GM19023 (cell line): Measurements from ENCODE around the gene PCDHB4.
"Not testable (repeated sequence)": the region's sequence is repeated elsewhere in the genome, so short reads cannot be mapped to it uniquely, and the experiment has no call there.

Experiments used
- ATAC-seq: cut with Tn5 transposase; IDR thresholded peaks from one replicate; pipeline ENCODE4 v1.9.1; 2021; ENCODE audit warnings: mild to moderate bottlenecking, moderate library complexity; ENCODE audit not compliant: unreplicated experiment

PCDHB4 gene

DNA sequence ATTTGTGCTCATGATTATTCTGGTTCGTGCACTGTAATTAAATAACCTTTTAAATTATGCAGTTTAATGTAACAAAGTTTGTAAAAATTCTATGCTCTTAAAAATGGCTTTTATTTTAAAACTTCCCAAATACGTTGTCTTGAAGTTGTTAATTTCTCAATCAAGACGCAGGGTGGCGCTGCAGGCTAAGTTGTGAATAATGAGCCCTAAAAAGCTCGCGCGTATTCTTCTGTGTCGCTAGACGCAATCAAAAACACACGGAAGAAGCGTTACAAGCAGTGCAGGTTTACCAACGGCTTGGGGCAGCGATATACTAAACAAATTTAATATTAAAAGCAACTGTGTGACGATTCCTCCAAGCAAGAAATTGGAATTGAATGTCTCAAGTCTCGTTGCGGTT, at the start of gene PCDHB4:
Gene PCDHB4 (plus strand): TSS at position 256 of the 400 bp plus-strand sequence. CDS start 181 bp downstream, outside the sequence.
- no peak for ATAC-seq

DNA sequence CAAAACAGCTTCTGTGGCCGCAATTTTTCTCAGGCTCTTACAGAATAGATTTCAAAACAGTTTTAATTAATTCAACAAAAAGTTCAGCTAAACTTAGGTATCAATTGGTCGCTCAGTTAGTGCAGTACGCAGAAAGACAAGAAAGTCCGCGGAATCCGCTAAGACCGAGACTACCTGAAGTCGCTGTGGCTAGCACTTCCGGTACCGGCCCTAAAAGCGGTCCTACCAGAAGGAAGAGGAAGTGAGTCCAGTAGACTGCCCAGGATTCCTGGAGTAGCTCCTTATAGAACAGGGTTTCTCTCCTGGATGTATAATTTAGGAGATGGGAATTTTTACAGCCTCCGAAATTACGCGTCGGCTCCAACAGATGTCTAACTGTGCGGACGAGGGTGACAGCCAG, 43.8 kb upstream of the PCDHB4 start:
- no peak for ATAC-seq

DNA sequence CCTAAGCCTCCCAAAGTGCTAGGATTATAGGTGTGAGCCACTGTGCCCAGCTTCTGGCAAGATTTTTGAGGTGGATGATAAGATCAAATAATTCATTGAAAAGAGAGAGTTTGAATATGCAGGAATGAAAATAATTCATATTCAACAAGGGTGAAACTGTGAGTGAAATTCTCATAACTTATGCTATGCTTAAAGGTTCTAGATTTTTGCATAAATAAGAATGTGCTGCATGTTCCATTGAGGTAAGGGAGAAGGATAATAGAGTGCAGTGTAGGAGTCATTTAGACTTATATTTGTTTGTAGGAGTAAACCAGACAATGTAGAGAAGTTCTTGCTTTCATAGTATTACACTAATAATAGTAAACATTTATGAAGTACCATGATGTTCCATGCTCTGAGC, 39.4 kb upstream of the PCDHB4 start:
- no peak for ATAC-seq

DNA sequence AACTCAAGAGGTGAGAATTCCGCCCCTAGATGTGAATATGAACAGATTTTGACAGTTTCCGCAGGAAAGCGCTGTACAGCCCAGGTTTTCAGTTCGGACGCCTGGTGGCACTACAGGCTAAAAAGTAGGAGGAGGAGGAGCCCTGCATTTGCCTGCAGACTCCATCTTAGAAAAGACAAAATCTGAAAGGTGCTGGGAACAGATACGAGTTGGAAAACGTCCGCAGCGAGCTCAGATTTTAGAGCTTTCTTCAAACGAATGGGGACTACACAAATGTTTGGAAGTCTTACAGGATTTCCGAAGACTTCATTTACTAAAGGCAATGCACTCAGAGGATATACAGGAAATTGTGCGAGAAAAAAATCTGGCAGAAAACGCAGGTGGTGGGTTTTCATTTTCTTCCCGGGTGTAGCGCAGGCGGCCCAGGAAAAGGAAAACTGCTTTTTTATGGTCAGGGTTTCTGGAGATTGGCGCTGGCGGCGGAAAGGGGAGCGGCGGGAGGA, 37.1 kb upstream of the PCDHB4 start:
- ATAC-seq: no peak

DNA sequence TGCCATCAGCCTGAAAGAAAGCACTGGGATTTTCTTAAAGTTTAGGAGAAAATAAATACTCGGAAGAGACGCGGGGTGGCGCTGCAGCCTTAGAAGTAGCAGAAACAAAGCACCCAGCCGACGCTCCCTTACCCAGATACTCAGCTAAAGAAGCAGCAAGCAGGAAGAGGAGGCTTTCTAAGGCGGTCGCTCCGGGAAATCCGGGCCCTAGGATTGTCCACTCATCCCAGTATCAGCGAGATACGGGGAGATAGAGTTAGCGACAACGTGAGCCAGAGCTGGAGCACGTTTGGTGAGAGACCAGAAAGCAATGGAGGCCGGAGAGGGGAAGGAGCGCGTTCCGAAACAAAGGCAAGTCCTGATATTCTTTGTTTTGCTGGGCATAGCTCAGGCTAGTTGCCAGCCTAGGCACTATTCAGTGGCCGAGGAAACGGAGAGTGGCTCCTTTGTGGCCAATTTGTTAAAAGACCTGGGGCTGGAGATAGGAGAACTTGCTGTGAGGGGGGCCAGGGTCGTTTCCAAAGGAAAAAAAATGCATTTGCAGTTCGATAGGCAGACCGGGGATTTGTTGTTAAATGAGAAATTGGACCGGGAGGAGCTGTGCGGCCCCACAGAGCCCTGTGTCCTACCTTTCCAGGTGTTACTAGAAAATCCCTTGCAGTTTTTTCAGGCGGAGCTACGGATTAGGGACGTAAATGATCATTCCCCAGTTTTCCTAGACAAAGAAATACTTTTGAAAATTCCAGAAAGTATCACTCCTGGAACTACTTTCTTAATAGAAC, 26.9 kb upstream of the PCDHB4 start, which contains the start of gene PCDHB2:
Gene PCDHB2 (plus strand): TSS at position 135 of the 782 bp plus-strand sequence. CDS start 176 bp downstream, at position 311.
- ATAC-seq: no peak

DNA sequence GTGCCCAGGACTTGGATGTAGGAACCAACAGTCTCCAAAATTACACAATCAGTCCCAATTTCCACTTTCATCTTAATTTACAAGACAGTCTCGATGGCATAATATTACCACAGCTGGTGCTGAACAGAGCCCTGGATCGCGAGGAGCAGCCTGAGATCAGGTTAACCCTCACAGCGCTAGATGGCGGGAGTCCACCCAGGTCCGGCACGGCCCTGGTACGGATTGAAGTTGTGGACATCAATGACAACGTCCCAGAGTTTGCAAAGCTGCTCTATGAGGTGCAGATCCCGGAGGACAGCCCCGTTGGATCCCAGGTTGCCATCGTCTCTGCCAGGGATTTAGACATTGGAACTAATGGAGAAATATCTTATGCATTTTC, 26.4 kb upstream of the PCDHB4 start:
- no peak for ATAC-seq

DNA sequence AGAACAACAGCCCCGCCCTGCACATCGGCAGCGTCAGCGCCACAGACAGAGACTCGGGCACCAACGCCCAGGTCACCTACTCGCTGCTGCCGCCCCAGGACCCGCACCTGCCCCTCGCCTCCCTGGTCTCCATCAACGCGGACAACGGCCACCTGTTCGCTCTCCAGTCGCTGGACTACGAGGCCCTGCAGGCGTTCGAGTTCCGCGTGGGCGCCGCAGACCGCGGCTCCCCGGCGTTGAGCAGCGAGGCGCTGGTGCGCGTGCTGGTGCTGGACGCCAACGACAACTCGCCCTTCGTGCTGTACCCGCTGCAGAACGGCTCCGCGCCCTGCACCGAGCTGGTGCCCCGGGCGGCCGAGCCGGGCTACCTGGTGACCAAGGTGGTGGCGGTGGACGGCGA, 25.4 kb upstream of the PCDHB4 start:
- not testable (repeated sequence) for ATAC-seq

DNA sequence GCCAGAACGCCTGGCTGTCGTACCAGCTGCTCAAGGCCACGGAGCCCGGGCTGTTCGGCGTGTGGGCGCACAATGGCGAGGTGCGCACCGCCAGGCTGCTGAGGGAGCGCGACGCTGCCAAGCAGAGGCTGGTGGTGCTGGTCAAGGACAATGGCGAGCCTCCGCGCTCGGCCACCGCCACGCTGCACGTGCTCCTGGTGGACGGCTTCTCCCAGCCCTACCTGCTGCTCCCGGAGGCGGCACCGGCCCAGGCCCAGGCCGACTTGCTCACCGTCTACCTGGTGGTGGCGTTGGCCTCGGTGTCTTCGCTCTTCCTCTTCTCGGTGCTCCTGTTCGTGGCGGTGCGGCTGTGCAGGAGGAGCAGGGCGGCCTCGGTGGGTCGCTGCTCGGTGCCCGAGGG, 25.0 kb upstream of the PCDHB4 start:
- ATAC-seq: not testable (repeated sequence)

DNA sequence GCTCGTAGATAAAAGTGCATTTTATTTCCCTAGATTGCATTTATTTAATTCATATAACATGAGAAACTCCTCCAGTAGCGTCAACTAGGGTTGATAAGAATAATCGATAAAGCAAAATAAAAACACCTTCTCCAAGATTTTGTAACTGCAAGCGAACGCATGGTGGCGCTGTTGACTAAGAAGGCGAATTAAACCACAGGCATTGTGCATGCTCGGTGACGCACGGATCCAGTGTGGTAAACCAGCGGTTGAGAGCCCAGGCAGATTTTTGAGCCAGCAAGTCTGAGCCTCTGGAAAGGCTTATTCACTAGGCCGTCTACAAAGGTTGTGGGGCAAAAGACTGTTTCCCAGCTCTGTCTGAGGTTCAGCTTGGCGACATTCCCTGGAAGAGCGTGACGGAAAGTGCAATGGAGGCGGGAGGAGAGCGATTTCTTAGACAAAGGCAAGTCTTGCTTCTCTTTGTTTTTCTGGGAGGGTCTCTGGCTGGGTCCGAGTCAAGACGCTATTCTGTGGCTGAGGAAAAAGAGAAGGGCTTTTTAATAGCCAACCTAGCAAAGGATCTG, 21.3 kb upstream of the PCDHB4 start, which contains the start of gene PCDHB3:
Gene PCDHB3 (plus strand): TSS at position 231 of the 563 bp plus-strand sequence. CDS start 177 bp downstream, at position 408.
- no peak for ATAC-seq

DNA sequence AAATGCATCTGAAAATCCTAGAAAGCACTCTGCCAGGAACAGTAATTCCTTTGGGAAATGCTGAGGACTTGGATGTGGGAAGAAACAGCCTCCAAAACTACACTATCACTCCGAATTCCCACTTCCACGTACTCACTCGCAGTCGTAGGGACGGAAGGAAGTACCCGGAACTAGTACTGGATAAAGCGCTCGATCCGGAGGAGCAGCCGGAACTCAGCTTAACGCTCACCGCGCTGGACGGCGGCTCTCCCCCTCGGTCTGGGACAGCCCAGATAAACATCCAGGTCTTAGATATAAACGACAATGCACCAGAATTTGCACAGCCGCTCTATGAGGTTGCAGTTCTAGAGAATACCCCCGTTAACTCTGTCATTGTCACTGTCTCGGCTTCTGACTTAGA, 20.6 kb upstream of the PCDHB4 start:
- ATAC-seq: no peak

DNA sequence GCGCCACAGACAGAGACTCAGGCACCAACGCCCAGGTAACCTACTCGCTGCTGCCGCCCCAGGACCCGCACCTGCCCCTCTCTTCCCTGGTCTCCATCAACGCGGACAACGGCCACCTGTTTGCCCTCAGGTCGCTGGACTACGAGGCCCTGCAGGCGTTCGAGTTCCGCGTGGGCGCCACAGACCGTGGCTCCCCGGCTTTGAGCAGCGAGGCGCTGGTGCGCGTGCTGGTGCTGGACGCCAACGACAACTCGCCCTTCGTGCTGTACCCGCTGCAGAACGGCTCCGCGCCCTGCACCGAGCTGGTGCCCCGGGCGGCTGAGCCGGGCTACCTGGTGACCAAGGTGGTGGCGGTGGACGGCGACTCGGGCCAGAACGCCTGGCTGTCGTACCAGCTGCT, 19.5 kb upstream of the PCDHB4 start:
- not testable (repeated sequence) for ATAC-seq

DNA sequence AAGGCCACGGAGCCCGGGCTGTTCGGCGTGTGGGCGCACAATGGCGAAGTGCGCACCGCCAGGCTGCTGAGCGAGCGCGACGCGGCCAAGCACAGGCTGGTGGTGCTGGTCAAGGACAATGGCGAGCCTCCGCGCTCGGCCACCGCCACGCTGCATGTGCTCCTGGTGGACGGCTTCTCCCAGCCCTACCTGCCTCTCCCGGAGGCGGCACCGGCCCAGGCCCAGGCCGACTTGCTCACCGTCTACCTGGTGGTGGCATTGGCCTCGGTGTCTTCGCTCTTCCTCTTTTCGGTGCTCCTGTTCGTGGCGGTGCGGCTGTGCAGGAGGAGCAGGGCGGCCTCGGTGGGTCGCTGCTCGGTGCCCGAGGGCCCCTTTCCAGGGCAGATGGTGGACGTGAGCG, 19.1 kb upstream of the PCDHB4 start:
- not testable (repeated sequence) for ATAC-seq

DNA sequence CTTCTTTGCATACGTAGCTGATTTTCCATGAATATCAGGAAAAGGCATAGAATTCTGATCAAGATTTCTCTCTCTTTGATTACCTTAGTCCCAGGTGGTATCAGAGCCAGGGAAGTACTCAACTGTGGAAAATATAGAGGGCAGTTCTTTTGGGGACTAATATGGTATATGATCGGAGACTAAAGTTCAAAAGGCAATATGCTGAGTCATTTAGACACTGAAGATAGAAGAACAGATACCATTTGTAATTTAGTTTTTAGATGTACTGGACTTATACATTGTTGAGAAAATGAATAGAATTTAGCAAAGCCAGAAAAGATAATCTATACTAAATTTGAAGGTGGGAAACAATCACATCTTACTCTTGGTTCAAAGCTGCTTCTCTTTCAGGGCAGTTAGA, 16.3 kb upstream of the PCDHB4 start:
- ATAC-seq: no peak

DNA sequence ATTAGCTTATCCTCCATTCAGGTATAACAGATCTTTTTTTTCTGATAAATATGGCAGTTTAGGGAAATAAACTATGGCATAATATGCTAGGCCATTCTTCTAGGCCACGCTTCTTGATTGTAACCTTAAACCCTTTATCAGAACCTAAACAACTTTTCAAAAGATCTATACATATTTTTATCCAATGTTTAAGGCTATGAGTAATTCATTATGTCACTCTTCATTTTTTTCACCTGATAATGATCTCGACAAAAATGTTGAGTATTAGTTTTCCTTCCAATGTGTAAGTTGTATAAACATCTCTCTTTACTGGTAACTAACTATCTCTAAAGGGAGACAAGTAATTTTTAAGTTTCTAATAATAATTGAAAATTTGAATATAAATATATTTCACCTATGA, 2.4 kb upstream of the PCDHB4 start:
- no peak for ATAC-seq

DNA sequence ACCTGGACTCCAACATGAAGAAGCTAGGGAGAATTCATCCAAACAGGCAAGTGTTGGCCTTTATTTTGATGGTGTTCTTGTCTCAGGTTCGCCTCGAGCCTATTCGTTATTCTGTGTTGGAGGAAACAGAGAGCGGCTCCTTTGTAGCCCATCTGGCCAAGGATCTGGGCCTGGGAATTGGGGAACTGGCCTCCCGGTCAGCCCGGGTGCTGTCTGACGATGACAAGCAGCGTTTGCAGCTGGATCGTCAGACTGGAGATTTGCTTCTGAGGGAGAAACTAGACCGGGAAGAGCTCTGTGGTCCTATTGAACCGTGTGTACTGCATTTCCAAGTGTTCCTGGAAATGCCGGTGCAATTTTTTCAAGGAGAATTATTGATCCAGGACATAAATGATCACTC, 367 bp downstream of the PCDHB4 start:
- ATAC-seq: no peak

DNA sequence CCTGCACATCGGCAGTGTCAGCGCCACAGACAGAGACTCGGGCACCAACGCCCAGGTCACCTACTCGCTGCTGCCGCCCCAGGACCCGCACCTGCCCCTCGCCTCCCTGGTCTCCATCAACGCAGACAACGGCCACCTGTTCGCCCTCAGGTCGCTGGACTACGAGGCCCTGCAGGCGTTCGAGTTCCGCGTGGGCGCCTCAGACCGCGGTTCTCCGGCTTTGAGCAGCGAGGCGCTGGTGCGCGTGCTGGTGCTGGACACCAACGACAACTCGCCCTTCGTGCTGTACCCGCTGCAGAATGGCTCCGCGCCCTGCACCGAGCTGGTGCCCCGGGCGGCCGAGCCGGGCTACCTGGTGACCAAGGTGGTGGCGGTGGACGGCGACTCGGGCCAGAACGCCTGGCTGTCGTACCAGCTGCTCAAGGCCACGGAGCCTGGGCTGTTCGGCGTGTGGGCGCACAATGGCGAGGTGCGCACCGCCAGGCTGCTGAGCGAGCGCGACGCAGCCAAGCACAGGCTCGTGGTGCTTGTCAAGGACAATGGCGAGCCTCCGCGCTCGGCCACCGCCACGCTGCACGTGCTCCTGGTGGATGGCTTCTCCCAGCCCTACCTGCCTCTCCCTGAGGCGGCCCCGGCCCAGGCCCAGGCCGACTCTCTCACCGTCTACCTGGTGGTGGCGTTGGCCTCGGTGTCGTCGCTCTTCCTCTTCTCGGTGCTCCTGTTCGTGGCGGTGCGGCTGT, 1.9 kb downstream of the PCDHB4 start:
- ATAC-seq: not testable (repeated sequence)

DNA sequence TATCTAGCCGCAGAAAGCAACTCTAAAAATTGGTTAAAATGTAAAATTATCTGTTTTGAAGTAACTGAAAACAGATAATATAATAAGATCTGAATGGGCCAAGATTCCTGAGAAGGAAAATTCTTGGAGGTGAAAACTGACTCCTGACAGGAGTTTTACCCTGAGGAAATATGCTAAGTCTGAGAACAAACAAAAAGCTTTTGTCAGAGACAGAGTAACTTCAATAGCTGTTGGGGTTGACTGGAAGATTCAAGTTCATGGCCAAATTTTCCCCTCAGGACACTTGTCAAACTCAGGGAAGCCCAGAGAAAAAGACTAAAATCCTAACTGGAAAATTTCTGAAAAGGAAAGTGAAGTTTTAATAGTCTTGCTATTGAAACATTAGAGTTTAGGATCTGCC, 5.7 kb downstream of the PCDHB4 start:
- no peak for ATAC-seq

DNA sequence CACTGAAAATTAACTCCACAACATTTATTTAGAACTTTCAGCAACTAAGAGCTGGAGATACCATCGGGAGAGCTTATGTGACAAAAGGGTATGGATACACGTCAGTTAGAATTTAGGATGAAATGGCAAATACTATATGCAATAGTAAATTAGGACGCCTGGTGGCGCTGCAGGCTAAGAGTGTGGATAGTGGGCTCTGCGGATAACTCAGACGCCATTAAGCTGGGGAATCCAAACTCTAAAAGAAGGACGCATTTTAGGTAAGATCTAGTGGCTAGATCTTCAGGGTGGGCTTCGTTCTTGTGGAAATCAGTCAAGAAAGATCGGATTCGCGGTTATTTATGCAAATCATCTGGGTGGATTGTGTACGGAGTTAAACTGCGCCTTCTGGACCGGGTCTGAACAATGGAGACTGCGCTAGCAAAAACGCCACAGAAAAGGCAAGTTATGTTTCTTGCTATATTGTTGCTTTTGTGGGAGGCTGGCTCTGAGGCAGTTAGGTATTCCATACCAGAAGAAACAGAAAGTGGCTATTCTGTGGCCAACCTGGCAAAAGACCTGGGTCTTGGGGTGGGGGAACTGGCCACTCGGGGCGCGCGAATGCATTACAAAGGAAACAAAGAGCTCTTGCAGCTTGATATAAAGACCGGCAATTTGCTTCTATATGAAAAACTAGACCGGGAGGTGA, 13.6 kb downstream of the PCDHB4 start, which contains the start of gene PCDHB5:
Gene PCDHB5 (plus strand): TSS at position 177 of the 688 bp plus-strand sequence. CDS start 229 bp downstream, at position 406.
- no peak for ATAC-seq

DNA sequence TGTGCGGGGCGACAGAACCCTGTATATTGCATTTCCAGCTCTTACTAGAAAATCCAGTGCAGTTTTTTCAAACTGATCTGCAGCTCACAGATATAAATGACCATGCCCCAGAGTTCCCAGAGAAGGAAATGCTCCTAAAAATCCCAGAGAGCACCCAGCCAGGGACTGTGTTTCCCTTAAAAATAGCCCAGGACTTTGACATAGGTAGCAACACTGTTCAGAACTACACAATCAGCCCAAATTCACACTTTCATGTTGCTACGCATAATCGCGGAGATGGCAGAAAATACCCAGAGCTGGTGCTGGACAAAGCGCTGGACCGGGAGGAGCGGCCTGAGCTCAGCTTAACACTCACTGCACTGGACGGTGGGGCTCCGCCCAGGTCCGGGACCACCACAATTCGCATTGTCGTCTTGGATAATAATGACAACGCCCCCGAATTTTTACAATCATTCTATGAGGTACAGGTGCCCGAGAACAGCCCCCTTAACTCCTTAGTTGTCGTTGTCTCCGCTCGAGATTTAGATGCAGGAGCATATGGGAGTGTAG, 14.2 kb downstream of the PCDHB4 start:
- ATAC-seq: no peak

DNA sequence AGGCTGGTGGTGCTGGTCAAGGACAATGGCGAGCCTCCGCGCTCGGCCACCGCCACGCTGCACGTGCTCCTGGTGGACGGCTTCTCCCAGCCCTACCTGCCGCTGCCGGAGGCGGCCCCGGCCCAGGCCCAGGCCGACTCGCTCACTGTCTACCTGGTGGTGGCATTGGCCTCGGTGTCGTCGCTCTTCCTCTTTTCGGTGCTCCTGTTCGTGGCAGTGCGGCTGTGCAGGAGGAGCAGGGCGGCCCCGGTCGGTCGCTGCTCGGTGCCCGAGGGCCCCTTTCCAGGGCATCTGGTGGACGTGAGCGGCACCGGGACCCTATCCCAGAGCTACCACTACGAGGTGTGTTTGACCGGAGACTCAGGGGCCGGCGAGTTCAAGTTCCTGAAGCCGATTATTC, 15.7 kb downstream of the PCDHB4 start:
- ATAC-seq: not testable (repeated sequence)
